ENCODE results near the gene SLC7A14.

- TF ChIP-seq CTCF (conservative IDR thresholded peaks at IDR 0.05; ENCODE audit: low read depth, low read length) (no peak), EZH2phosphoT487 (IDR thresholded peaks at IDR 0.05; ENCODE audit: borderline replicate concordance, low read length) (no peak)
These were observed 14.2 kb upstream of the SLC7A14 start for GRCh38 chr3:170600005-170600624.

Data from PC-3 (cell line).